ENCODE results near the gene ARHGEF12. TPM values are rescaled to one million over a fixed set of nuclear protein-coding genes. Genes with fewer than 3 reads are reported as not detected.

The ARHGEF12 gene
- total and polyA plus RNA-seq, 10 of the 15 experiments (the other 5 are each of a cell fraction or from before 2014, with no cell fraction given) = 2.7 to 40.8 (median 20.9) TPM

DNA sequence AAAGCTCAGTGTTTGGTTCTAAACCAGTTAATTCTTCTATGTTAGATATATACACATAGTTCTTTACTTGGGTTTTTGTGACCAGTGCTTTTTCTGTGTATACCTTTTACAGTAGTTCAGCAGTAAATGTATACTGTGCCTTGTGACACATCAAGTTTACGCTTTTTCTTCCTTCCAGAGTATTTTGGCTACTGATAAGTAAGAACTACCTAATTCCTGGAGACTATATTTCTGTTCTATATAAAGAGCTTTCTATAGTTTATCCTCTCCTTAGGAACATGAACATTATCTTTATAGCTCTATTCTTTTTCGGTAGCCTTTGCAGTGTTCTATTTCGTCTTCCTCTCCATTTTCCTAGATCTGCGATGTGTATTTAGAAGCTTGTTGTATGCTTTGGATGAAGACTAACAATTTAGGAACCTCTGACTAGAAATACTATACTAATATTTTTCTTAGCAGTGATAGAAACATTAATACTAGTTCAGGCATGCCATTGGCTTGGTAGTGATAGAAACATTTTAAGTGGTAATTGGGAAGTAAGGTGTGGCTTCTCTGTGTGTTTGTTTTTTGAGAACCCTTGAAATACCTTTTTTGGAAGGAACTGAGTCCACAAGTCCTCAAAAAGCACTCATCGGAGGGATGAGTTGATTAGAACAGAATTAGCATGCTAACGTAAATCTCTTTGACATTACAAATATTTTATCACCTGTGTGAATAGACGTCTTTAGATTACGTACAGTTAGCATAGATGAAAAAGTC lies 74.6 kb downstream of the ARHGEF12 start (continued):
- TF ChIP-seq, protein P1, sequence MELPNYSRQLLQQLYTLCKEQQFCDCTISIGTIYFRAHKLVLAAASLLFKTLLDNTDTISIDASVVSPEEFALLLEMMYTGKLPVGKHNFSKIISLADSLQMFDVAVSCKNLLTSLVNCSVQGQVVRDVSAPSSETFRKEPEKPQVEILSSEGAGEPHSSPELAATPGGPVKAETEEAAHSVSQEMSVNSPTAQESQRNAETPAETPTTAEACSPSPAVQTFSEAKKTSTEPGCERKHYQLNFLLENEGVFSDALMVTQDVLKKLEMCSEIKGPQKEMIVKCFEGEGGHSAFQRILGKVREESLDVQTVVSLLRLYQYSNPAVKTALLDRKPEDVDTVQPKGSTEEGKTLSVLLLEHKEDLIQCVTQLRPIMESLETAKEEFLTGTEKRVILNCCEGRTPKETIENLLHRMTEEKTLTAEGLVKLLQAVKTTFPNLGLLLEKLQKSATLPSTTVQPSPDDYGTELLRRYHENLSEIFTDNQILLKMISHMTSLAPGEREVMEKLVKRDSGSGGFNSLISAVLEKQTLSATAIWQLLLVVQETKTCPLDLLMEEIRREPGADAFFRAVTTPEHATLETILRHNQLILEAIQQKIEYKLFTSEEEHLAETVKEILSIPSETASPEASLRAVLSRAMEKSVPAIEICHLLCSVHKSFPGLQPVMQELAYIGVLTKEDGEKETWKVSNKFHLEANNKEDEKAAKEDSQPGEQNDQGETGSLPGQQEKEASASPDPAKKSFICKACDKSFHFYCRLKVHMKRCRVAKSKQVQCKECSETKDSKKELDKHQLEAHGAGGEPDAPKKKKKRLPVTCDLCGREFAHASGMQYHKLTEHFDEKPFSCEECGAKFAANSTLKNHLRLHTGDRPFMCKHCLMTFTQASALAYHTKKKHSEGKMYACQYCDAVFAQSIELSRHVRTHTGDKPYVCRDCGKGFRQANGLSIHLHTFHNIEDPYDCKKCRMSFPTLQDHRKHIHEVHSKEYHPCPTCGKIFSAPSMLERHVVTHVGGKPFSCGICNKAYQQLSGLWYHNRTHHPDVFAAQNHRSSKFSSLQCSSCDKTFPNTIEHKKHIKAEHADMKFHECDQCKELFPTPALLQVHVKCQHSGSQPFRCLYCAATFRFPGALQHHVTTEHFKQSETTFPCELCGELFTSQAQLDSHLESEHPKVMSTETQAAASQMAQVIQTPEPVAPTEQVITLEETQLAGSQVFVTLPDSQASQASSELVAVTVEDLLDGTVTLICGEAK (IDR thresholded peaks at IDR 0.05; ENCODE audit: borderline replicate concordance) = no peak
- TF ChIP-seq, protein P2, sequence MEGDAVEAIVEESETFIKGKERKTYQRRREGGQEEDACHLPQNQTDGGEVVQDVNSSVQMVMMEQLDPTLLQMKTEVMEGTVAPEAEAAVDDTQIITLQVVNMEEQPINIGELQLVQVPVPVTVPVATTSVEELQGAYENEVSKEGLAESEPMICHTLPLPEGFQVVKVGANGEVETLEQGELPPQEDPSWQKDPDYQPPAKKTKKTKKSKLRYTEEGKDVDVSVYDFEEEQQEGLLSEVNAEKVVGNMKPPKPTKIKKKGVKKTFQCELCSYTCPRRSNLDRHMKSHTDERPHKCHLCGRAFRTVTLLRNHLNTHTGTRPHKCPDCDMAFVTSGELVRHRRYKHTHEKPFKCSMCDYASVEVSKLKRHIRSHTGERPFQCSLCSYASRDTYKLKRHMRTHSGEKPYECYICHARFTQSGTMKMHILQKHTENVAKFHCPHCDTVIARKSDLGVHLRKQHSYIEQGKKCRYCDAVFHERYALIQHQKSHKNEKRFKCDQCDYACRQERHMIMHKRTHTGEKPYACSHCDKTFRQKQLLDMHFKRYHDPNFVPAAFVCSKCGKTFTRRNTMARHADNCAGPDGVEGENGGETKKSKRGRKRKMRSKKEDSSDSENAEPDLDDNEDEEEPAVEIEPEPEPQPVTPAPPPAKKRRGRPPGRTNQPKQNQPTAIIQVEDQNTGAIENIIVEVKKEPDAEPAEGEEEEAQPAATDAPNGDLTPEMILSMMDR (IDR thresholded peaks at IDR 0.05 in 2 of 3, conservative IDR thresholded peaks at IDR 0.05 in 1 of 3; ENCODE audit: control insufficient read depth in 2 of 3, extremely low read depth in 1 of 3, insufficient read depth in 1 of 3, low read depth in 3 of 3, low read length in 3 of 3) = no peak

GRCh38 chr11:120413480-120413879 lies 77.3 kb downstream of the ARHGEF12 start:
- no TSS peak for BruUV-seq (replicated peaks)
- Histone ChIP-seq H4K20me1 (ENCODE audit: control insufficient read depth, insufficient read depth) (no peaks in the 10 kb centered on the region), H3K36me3 (ENCODE audit: control insufficient read depth in 2 of 2, insufficient read depth in 2 of 2, low read length in 1 of 2) (peaks cover 0 to 5% of the 10 kb centered on the region in 2 experiments; a peak in 1 of 4 replicates), H3K9me3 (replicated peaks; ENCODE audit: control insufficient read depth, insufficient read depth, low read length) (no peaks in the 10 kb centered on the region), H3K27me3 (replicated peaks in 1 of 2; ENCODE audit: control insufficient read depth in 2 of 2, insufficient read depth in 2 of 2, low read length in 1 of 2) (no peaks in the 10 kb centered on the region), H3K9ac (ENCODE audit: control insufficient read depth, insufficient read depth, low read length) (no peak overlapping the region), H3K27ac (ENCODE audit: control insufficient read depth, insufficient read depth) (no peak overlapping the region), H3K4me2 (ENCODE audit: control insufficient read depth, insufficient read depth) (no peak overlapping the region), H2AFZ (ENCODE audit: control insufficient read depth, low read depth, low read length) (no peak overlapping the region), H3K4me1 (ENCODE audit: control insufficient read depth, insufficient read depth, low read length) (no peaks in the 10 kb centered on the region), H3K79me2 (ENCODE audit: control insufficient read depth, insufficient read depth, low read length) (no peaks in the 10 kb centered on the region), H3K4me3 (no peak overlapping the region)
- intact Hi-C loops (cut with micrococcal nuclease; ENCODE audit: unreplicated experiment) (no loop called here), in situ Hi-C loops (cut with MboI) (no loop called here)
- ATAC-seq (no peak), FAIRE-seq (no peak), DNase-seq (ENCODE audit: low read depth, low spot score) (no peak)
- CTCF ChIA-PET = interaction anchor here (1.1 to 2.2 kb wide), 2 partner anchors 11 to 13 kb away, joined by 3 to 8 read pairs; no protein-coding TSS in a partner anchor
- SMC1A ChIA-PET (ENCODE audit: uncharacterized antibody, unreplicated experiment) = interaction anchor here (0.6 to 1.3 kb wide), 4 partner anchors 13 to 624 kb away, joined by 3 to 4 read pairs (median 3); no protein-coding TSS in a partner anchor
- RAD21 ChIA-PET (ENCODE audit: unreplicated experiment) = interaction anchor here (1.4 kb wide), 1 partner anchor 13 kb away, joined by 3 read pairs; no protein-coding TSS in a partner anchor
- POLR2A ChIA-PET = interaction anchor here (1.0 kb wide), 1 partner anchor 15 kb away, joined by 3 read pairs; no protein-coding TSS in a partner anchor
- TF ChIP-seq, protein P3, sequence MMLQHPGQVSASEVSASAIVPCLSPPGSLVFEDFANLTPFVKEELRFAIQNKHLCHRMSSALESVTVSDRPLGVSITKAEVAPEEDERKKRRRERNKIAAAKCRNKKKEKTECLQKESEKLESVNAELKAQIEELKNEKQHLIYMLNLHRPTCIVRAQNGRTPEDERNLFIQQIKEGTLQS (IDR thresholded peaks at IDR 0.05; ENCODE audit: borderline replicate concordance, extremely low read depth, low read depth, low read length) = no peak
- TF ChIP-seq RB1 (IDR thresholded peaks at IDR 0.05; ENCODE audit: borderline replicate concordance) (no peak), ZBED1 (IDR thresholded peaks at IDR 0.05; ENCODE audit: borderline replicate concordance) (no peak), SP1 (IDR thresholded peaks at IDR 0.05; ENCODE audit: low read depth, low read length) (no peak), E2F4 (IDR thresholded peaks at IDR 0.05; ENCODE audit: low read depth, low read length) (no peak), CBX3 (IDR thresholded peaks at IDR 0.05; ENCODE audit: borderline replicate concordance, low read depth) (no peak), SMAD1 (IDR thresholded peaks at IDR 0.05; ENCODE audit: low read depth, partially characterized antibody) (no peak), CBX5 (IDR thresholded peaks at IDR 0.05; ENCODE audit: low read depth) (no peak)
